Hair follicle dermal papilla cell (primary cell): ENCODE data around the gene ZNF81. TPM values are rescaled to one million over a fixed set of nuclear protein-coding genes. Genes with fewer than 3 reads are reported as not detected.

Source experiments
- total RNA-seq: library from RNA; depleted of rRNA; stranded (reverse); fragments of >200 nt; gene quantifications from 2 replicates; pipeline ENCODE4 v1.2.3, GENCODE V29; 2012

ZNF81 gene
- total RNA-seq, result 6.3 and 9.2 TPM in 2 replicates

GRCh38 chrX:47836164-47837072 is at the start of gene ZNF81:
TSS of gene ZNF81 (plus strand) at chrX:47836902. CDS start at chrX:47846268, 9,366 bp downstream.

Other genes with a start within 250 kb of the ZNF81 start
- 0.12 TPM in 1 of 2 replicates, not detected in the other for gene SYN1, start 217.0 kb upstream of the ZNF81 start, total RNA-seq
- 0.32 and 0.36 TPM in 2 replicates for gene CFP, start 207.0 kb upstream of the ZNF81 start, total RNA-seq
- gene ELK1, start 186.3 kb upstream of the ZNF81 start, total RNA-seq, result 33.8 and 35.0 TPM in 2 replicates
- 55.8 and 74.7 TPM in 2 replicates for gene UXT, start 177.7 kb upstream of the ZNF81 start, total RNA-seq
- 2.1 and 2.8 TPM in 2 replicates for gene ZNF182, start 167.1 kb downstream of the ZNF81 start, total RNA-seq
- gene SPACA5, start 170.1 kb downstream of the ZNF81 start, total RNA-seq, result not detected in 2 replicates
- gene ZNF630, start 234.7 kb downstream of the ZNF81 start, total RNA-seq, result 1.5 and 2.1 TPM in 2 replicates